Measurements from ENCODE around the gene KRTAP19-2.

DNA sequence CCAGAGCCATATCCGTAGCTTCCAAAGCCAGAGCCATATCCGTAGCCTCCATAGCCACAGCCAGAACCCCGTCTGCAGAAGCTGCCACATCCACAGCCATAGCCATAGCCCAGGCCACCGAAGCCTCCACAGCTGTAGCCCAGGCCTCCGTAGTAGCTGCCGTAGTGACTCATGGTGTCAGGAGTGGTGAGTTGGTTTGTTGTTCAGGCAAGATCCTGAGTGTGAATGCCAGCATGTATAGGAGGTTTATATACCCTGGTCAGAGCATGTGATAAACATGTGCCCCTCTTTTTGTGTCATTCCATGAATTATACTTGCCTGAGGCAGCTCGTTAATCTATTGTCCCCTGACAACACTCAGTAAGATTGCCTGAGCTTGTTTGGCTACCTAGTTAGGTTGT lies 7.1 kb downstream of the KRTAP19-2 start, which contains the start of gene KRTAP19-1:
- TF ChIP-seq, protein P1, sequence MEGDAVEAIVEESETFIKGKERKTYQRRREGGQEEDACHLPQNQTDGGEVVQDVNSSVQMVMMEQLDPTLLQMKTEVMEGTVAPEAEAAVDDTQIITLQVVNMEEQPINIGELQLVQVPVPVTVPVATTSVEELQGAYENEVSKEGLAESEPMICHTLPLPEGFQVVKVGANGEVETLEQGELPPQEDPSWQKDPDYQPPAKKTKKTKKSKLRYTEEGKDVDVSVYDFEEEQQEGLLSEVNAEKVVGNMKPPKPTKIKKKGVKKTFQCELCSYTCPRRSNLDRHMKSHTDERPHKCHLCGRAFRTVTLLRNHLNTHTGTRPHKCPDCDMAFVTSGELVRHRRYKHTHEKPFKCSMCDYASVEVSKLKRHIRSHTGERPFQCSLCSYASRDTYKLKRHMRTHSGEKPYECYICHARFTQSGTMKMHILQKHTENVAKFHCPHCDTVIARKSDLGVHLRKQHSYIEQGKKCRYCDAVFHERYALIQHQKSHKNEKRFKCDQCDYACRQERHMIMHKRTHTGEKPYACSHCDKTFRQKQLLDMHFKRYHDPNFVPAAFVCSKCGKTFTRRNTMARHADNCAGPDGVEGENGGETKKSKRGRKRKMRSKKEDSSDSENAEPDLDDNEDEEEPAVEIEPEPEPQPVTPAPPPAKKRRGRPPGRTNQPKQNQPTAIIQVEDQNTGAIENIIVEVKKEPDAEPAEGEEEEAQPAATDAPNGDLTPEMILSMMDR (IDR thresholded peaks at IDR 0.05), result no peak
- no peak for TF ChIP-seq POLR2A (IDR thresholded peaks at IDR 0.05)
